Epithelial cell of esophagus (primary cell): ENCODE measurements around the gene REC114.
"Not testable (repeated sequence)": the region's sequence is repeated elsewhere in the genome, so short reads cannot be mapped to it uniquely, and the experiment has no call there.

Experiments used
- DNase-seq: peaks from one replicate; pipeline ENCODE4 v3.0.0; 2010; ENCODE audit warnings: low read depth
- H3K4me3 ChIP-seq: 2 replicates; pipeline ENCODE4 v1.5.1; 2011; ENCODE audit warnings: mild to moderate bottlenecking, low read length, control low read depth
- TF ChIP-seq, protein P1 (sequence below): IDR thresholded peaks from 2 replicates; pipeline ENCODE4 v1.5.1; 2011; ENCODE audit warnings: low read depth, mild to moderate bottlenecking, low read length, control low read depth, inconsistent platforms; ENCODE audit not compliant: insufficient read depth; ENCODE audit errors: missing control alignments

REC114 gene

DNA sequence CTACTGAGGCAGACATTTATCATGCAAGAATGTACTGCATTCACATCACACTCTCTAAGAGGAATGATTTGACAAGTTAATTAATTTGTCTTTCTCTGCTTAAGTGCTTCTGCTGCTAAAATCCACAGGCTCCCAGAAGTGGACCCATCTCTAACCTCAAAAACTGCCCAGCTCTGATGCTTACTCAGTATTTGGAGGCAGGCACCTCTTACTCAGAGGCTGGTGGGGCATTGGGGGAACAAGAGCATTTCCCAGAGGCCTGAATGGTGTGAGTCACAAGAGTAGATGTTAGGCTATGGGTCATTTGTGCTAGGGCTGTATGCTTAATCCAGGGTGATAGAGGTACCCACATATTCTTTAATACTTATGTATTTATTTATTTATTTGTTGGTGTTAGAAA, 39.8 kb upstream of the REC114 start:
- H3K4me3 ChIP-seq = no peak overlapping the region
- TF ChIP-seq, protein P1, sequence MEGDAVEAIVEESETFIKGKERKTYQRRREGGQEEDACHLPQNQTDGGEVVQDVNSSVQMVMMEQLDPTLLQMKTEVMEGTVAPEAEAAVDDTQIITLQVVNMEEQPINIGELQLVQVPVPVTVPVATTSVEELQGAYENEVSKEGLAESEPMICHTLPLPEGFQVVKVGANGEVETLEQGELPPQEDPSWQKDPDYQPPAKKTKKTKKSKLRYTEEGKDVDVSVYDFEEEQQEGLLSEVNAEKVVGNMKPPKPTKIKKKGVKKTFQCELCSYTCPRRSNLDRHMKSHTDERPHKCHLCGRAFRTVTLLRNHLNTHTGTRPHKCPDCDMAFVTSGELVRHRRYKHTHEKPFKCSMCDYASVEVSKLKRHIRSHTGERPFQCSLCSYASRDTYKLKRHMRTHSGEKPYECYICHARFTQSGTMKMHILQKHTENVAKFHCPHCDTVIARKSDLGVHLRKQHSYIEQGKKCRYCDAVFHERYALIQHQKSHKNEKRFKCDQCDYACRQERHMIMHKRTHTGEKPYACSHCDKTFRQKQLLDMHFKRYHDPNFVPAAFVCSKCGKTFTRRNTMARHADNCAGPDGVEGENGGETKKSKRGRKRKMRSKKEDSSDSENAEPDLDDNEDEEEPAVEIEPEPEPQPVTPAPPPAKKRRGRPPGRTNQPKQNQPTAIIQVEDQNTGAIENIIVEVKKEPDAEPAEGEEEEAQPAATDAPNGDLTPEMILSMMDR = no peak
- no peak for DNase-seq

DNA sequence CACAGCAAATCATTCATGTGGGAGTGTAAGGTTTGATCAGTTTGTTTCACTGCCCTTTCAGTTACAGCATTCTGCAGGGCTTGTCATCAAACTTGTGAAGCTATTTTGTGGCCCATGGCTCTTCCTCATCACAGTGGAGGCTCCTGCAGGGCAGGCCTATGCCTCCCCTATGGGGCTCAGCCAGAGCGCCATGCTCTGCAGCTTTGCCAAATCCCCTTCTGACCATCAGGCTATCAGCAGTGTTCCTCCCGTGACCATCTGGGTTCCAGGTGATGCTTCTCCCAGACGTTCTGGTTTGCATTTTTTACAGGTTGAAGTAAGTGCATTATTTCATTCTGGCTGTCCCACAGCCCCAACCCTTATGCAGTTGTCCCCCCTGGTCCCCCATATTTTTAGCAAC, 28.1 kb upstream of the REC114 start:
- DNase-seq = no peak
- TF ChIP-seq, protein P1 = no peak
- H3K4me3 ChIP-seq = no peak overlapping the region

DNA sequence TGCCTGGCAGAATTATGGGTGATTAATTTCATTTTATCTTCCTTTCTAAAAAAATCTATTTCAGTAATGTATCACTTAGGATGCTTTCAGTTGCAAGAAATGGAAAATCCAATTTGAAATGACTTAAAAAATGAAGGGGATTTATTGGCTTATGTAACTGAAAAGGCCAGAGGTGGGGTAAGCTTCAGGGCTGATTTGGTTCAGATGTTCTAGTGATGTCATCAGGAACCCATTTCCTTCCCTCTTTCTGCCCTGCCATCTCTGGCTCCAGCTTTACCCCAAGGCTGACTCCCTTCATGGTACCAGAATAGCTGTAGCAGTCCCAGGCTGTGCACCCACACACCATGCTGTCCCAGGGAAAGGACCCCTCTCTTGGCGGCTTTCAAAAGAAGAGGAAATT, 18.5 kb upstream of the REC114 start:
- H3K4me3 ChIP-seq = no peak overlapping the region
- DNase-seq = no peak
- TF ChIP-seq, protein P1 = no peak

DNA sequence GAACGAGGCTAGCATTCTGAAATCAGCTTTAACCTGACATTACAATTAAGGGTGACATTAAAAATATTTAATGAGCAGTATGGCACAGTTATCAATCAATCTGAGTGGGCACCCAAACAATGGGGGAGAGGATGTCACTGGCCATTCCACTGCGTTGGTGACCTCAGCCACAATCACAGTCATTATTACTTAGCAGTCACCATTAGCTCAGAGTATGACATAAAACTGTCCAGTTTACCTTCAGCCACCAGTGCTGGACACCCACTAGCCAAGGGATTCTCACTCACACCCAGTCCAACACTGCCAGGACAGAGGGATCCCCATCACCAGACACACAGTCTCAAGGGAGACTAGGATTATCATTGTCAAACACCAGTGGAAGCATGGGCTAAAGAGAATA, 17.5 kb upstream of the REC114 start:
- no peak overlapping the region for H3K4me3 ChIP-seq
- no peak for DNase-seq
- TF ChIP-seq, protein P1 = no peak

DNA sequence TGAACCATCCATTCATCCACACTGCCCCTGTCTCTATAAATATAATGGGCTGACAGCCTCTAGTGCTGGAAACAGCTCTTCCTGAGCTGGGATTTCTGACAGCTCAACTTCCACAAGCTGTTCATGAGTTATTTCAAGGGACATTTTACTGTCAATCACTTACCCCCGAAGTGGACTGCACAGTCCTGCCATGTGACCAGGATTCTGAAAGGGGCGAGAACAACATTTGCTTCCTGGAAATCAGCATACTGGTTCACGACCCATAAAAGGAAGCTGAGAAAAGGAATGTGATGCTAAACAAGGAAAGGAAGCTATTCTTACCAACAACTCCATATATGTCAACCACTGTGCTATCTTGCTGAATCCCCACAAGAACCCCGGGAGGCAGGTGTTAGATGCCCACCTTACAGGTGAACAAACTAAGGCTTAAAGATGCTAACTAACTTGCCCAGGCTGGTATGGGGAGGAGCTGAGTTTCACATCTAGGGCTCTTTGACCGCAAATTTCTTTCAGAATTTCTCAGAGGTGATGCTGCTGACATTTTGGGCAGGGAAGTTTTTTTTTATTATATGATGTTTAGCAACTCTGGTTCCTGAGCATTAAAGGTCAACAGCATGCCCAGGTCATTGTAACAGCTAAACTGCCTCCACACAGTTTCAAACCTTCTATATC, 16.5 kb upstream of the REC114 start:
- H3K4me3 ChIP-seq = no peak overlapping the region
- TF ChIP-seq, protein P1 = no peak
- DNase-seq = no peak

DNA sequence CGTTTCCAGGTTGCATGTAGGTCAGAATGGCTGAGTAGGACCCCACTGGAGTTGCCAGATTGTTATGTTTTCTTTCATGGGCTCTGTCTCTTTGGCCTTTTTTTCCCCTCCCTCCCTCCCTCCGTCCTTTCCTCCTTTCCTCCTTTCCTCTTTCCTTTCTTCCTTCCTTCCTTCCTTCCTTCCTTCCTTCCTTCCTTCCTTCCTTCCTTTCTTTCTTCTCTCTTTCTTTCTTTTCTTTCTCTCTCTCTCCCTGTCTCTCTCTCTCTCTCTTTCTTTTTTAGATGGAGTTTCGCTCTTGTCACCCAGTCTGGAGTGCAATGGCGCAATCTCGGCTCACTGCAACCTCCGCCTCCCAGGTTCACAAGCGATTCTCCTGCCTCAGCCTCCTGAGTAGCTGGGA, 11.6 kb upstream of the REC114 start:
- not testable (repeated sequence) for DNase-seq, H3K4me3 ChIP-seq

DNA sequence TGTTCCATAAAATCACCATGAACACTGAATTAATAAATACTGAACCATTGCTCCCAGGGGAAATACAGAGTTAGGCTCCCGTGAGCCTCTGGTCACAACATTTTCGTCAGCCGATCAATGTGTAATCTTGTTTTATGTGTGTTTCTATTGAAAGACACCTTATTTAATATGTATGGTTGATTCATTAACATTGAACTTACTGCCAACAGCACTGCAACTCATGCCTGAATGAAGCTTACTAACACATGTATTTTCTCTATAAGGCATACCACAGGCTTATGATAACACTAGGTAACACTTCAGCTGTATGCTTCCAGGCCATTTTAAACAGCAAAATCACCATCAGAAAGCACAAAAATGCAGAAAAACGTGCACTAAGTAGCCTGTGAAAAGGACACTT, 9.1 kb upstream of the REC114 start:
- DNase-seq = no peak
- TF ChIP-seq, protein P1 = no peak
- H3K4me3 ChIP-seq = no peak overlapping the region
